Fibroblast of skin of left biceps (primary cell): ENCODE results near the gene PSENEN.
A peak's percentile ranks its signal among the peaks of the same experiment; 100 is the strongest.

Experiments used
- DNase-seq, 2 experiments: peaks; one replicate each; pipeline ENCODE4 v3.0.0-alpha.2; 2013; ENCODE audit warnings: low read depth in 2 of 2

Gene PSENEN

GRCh38 chr19:35745328-35746086 lies at the start of gene PSENEN, which contains the start of gene U2AF1L4:
TSS of gene PSENEN (plus strand) at chr19:35745651. CDS start at chr19:35745931, 280 bp downstream.
TSS of gene U2AF1L4 (minus strand) at chr19:35745418. CDS start at chr19:35745391, 27 bp downstream.
- peak; percentile 97 to 98 for DNase-seq

- no peak for DNase-seq
These were observed 49.5 kb upstream of the PSENEN start for GRCh38 chr19:35695895-35696422.

GRCh38 chr19:35696835-35697234 lies 48.6 kb upstream of the PSENEN start:
- DNase-seq, result no peak

DNA sequence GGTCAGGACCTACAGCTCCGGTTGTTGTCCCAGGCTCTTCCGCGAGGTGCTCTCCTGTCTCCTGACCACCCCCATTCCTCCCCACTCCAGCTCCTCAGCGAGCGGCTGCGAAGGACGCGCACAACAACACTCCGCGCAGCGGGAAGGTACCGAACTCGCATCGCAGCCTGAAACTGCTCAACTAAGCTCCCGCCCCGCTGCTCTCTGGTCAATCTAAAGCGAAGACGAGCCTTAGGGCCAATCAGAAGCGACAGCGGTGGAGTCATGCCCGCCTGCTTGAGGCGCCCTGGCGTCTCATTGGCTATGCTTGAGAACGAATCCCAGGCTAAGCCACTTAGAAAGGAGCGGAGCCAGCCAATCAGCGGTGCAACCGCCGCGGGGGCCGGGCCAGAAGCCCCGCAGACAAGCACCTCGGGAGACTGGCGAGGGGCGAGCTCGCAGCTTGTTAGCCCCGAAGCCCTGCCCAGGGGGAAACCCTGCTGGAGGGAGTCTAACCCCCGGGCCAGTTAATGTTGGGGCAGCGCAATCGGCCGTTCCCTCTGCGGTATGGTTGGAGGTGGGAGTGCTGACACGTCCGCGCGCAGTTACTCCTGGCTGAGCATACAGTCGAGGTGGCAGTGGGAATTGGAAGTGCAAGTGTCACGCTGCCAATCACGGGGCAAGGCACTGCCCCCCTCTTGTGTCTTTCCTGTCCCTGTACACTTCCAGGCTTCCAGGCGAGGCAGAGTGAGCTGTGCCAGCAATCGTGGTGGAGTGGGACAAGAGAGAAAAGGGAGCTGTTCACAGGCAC lies 43.0 kb upstream of the PSENEN start:
- DNase-seq, result peak; percentile 91

DNA sequence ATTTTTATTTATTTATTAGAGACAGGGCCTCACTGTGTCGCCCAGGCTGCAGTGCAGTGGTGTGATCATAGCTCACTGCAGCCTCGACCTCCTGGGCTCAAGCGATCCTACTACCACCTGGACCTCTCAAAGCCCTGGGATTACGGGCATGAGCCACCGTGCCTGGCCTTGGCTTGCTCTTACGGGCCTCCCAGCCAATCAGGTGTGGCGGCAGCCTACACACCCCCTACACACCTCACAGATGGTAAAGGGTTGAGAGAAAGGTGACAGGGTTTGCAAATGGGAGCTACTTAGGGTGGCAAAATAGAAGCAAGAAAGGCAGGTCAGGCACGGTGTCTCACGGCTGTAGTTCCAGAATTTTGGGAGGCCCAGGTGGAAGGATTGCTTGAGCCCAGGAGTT lies 42.1 kb upstream of the PSENEN start:
- DNase-seq, result no peak

DNA sequence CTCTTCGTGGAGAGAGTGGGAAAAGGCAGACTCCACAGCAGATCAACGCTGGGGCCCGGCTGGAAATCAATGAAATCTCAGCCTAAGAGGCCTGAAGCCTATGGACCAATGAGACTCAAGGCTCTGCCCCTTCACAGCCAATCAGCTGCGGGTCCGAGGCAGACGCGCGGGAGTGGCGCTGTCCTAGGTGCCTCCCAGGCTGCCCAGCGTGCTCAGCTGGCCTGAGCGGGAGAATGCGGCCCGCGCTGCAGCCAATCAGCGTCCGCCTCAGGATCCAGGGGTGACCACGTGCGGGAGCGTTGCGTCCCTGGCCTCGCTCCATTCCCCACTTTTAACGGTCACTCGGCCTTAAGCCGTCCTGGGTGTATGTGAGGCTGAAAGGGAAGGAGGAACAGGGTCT lies 41.2 kb upstream of the PSENEN start, which contains the start of gene ZBTB32:
ZBTB32 (plus strand) TSS at position 341 of the 400 bp plus-strand sequence. CDS start 10,069 bp downstream, outside the sequence.
- no peak for DNase-seq

GRCh38 chr19:35708391-35708790 lies 37.1 kb upstream of the PSENEN start:
- DNase-seq, result no peak

DNA sequence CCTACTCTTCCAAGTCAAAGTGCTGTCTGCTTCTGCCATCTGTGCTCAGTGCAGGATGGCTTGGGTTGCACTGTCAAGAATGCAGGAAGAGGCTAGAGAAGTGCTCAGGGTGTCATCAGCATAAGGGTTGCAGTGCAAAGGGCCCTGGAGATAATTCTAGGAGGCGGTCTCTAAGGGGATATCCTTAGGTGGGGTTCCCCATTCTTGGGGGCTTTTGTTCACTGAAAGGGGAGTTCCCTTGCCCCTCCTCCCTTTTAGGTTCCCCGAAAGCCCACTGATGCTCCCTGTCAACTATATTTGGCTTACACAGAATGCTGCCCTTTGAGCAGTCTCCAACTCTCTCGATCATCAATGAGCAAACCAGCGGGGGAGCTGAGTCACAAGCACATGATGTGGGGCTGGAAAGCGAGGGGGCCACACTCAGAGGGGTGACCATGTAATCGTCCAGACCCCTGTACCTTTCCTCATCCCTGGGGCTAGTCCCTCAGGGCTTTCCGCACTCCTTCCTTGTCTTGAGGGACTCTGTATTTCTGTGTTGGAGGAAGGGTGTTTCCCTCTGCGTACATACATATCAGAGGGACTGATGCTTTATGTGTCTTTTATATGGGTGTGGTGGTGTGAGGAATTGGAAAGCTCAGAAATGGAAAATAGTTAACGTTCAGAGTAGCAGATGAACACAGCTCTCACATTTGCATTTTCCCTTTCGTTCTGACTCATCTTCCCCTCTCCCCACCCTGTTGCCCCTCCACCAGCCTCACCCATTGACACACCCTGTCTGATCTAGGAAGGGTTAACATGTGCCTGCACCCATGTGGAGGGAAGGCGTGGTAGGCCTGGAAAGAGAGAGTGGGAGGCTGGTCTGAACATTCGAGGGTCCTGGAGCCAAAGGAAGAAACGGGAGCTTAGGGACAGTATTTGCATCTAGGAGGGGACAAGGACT lies 34.4 kb upstream of the PSENEN start:
- DNase-seq, result no peak

DNA sequence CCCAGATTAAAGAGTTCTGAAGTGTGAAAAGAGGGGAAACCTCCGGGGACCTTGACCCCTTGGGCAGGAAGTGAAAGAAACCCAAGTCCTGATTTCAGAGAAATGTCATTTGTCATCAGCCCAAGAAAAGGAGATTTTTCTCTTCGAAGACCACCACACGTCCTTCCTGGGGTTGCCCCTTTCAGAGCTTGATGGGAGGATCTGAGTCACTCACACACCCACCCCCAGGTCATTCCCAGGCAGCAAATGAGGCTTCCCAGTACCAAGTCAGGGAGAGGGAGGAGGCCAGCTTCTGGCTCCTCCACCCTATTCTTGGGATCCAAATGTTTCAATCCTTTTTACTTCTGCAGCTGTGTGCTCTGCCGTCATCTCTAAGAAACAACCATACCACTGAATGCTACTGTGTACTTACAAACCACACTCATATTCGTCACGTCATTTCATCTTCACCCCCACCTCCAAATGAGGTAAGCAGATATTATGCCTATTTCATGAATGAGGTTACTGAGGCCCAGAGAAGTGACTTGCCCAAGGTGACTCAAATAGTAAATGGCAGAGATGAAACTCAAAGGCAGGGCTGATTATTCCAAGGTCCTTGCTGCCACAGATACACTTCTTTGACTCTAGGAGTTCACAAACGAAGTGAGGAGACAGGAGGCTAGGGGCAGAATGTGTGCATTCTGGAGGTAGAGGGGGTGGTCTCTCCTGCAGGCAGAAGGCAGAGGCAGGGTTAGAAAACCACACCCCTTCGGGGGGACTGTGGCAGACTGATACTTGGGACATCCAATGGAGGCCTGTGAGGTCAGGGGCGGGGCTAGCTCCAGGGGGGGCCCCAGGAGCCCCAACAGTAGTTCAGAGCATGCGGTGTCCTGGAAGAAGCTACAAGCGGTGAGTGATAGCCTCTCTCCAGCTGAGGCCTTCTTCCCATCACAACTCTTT lies 32.6 kb upstream of the PSENEN start:
- DNase-seq, result no peak

- DNase-seq, result no peak
These were observed 32.0 kb upstream of the PSENEN start for GRCh38 chr19:35713506-35713850.

DNA sequence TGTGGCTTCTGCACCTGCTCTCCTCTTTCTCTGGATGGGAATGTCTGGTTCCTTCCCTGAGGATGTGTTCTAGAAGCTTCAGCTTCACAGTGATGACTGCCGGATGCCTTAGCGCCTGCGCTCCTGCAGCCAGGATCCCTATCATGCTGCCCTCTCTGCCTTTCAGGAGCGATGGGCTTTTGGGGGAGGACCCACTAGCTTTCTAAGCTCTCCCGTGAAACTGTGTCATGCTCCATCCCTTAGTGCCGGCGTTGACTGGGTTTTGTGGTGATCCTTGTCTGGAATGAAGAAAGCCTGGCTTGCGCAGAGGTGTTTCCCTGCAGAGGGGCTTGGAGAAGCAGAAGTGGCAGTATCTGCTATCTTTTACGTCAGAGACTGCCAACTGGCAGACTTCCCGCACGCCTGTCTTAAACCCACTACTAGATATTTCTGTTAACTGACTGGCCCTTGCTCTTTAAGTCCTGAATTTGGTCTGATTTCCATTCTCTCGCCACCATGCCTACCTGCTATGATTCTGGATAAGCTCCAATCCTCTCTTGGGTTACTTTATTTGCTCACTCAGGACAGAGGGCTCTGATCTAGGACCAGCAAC lies 31.5 kb upstream of the PSENEN start:
- no peak for DNase-seq

DNA sequence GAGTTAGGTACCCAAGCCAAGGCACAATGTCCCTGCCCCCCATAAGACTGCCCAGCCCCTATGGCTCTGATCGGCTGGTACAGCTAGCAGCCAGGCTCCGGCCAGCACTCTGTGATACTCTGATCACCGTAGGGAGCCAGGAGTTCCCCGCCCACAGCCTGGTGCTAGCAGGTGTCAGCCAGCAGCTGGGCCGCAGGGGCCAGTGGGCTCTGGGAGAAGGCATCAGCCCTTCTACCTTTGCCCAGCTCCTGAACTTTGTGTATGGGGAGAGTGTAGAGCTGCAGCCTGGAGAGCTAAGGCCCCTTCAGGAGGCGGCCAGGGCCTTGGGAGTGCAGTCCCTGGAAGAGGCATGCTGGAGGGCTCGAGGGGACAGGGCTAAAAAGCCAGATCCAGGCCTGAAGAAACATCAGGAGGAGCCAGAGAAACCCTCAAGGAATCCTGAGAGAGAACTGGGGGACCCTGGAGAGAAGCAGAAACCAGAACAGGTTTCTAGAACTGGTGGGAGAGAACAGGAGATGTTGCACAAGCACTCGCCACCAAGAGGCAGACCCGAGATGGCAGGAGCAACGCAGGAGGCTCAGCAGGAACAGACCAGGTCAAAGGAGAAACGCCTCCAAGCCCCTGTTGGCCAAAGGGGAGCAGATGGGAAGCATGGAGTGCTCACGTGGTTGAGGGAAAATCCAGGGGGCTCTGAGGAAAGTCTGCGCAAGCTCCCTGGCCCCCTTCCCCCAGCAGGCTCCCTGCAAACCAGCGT lies 30.7 kb upstream of the PSENEN start:
- DNase-seq, result no peak

DNA sequence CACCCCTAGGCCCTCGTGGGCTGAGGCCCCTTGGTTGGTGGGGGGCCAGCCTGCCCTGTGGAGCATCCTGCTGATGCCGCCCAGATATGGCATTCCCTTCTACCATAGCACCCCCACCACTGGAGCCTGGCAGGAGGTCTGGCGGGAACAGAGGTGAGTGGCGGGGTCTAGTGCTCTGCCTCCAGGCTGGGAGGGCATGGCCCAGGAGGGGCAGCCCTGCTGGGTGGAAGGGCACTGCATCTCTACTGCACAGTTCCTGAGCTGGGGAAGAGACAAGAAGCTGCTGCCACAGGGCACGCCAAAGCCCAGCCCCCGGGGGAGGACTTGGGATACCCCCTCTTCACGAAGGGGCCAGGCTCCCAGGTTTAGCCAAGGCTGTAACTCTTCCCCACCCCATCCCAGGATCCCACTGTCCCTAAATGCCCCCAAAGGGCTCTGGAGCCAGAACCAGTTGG lies 30.1 kb upstream of the PSENEN start:
- DNase-seq, result no peak

DNA sequence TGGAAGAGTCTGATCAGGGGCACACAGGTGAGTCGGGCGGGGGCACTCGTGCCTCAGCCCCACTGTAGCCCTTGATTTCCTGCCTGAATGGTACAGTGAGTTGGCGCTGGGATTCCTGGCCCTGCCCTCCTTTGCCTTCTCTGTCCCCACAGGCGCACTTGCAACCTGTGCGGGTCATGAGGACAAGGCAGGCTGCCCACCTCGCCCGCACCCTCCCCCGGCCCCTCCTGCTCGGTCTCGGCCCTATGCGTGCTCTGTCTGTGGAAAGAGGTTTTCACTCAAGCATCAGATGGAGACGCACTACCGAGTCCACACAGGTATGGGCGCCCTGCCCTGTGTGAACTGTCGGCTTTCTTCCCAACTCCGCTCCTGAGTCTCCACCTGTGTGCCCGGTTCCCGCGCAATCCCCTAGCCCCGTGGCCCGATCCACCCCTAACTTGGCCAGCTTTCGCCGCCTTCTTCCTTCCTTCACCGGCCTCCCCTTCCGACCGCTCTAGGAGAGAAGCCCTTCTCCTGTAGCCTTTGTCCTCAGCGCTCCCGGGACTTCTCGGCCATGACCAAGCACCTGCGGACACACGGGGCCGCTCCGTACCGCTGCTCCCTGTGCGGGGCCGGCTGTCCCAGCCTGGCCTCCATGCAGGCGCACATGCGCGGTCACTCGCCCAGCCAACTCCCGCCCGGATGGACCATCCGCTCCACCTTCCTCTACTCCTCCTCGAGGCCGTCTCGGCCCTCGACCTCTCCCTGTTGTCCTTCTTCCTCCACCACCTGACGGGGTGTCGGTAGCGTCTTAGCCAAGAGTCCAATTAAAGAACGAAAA lies 29.3 kb upstream of the PSENEN start:
- DNase-seq, result no peak

DNA sequence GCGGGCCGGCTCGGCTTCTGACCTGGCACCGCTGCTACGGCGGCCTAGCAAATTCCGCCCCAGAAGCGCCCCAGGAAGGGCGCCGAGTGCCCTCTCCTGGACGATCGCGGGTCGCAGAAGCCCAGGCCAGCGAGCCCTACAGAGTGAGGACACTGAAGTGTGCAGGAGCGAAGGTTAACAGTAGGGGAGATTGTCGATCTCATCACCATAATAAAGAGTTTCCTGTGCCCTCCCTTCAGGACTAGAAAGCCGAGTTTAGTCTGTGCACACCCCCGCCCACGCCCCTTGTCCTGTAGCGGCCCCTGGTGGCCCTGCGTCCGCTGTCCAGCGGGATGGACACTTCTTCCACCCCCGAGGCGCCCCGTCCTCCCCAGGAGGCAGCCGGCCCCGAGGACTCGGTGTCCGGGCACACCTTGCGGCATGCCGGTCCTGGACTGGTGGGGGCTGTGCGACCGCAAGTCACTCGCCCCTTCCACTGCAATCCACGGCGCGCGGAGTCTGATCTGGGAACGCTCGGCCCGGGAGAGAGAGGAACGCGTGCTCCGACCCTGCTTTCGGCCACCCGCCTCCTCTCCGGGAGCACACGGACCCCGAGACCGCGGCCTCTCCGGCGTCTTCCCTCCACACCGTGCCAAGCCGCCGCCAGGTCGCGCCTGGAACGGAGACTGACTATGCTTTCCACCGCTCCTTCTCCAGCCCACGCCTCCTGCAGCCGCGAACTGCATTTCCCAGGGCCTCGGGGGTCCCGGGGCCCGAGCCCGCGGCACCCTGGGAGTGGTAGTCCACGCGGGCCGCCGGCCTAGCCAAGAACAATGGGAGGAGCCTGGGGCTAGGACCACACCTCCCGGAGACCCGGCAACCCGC lies 28.4 kb upstream of the PSENEN start:
- peak in 1 of 2 experiments; percentile 36 for DNase-seq

DNA sequence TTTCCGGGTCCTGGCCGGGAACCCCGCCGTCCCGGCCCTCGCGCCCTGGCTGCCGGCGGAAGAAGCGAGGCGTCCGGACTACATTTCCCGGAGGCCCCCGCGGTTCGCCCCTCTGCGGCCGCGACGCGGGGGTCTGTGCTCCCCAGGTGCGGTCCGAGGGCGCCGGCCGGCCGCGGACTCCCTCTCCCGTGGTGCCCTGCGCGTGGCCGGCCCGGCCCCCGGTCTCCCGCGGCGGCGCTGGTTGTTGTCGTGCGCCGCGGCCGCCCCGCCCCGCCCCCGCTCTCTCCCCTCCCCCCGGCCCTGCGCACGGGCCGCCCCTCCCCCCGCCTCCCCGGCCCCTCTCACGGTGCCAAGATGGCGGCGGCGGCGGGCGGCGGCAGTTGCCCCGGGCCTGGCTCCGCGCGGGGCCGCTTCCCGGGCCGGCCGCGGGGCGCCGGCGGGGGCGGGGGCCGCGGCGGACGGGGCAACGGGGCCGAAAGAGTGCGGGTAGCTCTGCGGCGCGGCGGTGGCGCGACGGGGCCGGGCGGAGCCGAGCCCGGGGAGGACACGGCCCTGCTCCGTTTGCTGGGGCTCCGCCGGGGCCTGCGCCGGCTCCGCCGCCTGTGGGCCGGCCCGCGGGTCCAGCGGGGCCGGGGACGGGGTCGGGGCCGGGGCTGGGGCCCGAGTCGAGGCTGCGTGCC lies 27.6 kb upstream of the PSENEN start, which contains the start of gene KMT2B:
KMT2B (plus strand) TSS at position 339 of the 680 bp plus-strand sequence; CDS start at position 355, 16 bp downstream.
- peak; percentile 91 for DNase-seq
